HG03342 (cell line): ENCODE data around the gene CYLD.

ENCODE experiments used
- ATAC-seq: cut with Tn5 transposase; IDR thresholded peaks from one replicate; pipeline ENCODE4 v1.9.1; 2021; ENCODE audit warnings: mild to moderate bottlenecking, moderate library complexity; ENCODE audit not compliant: unreplicated experiment

Gene CYLD

DNA sequence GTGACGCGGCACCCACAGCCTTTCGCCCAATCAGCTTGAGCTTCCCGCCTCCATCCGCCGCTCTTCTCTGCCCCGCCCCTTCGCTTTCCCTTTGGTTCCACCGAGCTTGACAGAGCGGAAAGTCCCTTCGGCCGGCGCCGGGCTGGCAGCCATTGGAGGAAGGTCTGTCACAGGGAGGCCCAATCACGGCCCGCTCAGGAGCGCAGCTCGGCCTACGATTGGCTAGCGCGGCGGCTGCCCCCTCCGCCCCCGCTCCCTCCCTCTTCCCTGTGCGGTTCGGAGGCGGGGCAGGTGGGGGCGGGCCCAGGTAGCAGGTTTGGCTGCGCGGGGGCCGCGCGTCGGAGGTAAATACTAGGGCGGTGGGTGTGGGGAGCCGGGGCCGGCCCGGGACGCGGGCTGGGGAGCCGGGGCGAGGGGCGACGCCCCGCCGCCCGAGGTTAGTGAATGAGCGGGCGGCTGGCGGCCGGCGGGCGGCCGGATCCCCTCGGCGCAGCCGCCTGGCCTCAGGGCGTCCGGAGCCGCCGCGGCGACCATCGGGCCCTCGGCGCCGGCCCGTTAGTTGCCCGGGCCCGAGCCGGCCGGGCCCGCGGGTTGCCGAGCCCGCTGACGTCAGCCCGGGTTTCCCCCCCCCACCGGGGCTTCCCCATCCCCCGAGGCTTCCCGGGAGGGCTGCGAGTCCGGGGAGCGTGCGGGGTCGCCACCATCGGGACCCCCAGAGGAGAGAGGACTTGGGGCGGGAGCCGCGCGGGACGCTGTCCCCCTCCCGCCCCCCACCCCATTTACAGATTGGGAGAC, at the start of gene CYLD:
Gene CYLD, plus strand, starts transcription at position 306 of the 795 bp plus-strand sequence. CDS start 7,613 bp downstream, outside the sequence.
- ATAC-seq: peak; percentile 92

GRCh38 chr16:50692644-50692998, 49.3 kb upstream of the CYLD start:
- ATAC-seq: no peak

- no peak for ATAC-seq
Measured at GRCh38 chr16:50692999-50693781, 48.7 kb upstream of the CYLD start, which contains the start of gene NOD2. TSS of gene NOD2 (plus strand) at chr16:50693606. CDS start at chr16:50699496, 5,890 bp downstream.

DNA sequence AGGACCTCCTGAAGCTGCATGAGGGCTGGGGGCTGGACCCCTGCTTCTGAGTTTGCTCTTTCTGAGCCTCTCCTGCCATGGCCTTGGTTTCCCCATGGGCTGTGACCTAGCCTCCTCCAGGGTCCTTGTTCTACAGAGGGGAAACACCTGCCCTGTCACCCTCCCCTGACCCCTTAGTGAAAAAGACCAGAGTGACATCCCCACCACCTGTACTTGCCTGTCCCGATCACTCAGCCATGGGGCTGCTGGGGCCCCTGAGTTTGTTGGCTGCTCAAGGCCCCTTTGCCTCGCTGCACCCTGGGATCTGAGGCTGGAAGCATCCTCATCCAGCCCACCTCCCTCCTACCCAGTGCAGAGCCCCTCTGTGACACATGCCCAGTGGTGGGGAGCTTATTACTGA, 47.7 kb upstream of the CYLD start:
- ATAC-seq: no peak

GRCh38 chr16:50695017-50696000, 46.6 kb upstream of the CYLD start:
- no peak for ATAC-seq

DNA sequence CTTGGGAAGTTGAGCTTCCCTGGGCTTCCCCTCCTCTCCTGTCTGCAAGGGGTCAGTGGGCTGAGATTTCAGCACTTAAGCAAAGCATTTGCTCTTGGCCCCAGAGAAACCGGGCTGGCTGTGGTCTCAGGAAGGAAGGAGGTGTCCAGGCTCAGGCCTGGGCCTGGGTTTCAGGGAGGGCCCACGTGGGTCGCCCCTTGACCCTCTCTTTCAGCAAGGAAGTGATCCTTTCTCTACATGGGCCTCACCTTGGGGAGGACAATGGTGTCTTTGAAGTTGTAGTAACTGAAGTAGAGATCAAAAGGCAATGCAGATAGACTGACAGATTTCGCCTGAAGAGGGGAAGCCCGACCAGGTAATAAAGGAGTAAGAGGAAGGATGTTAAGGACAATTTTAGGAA, 45.8 kb upstream of the CYLD start:
- ATAC-seq: peak; percentile 11

DNA sequence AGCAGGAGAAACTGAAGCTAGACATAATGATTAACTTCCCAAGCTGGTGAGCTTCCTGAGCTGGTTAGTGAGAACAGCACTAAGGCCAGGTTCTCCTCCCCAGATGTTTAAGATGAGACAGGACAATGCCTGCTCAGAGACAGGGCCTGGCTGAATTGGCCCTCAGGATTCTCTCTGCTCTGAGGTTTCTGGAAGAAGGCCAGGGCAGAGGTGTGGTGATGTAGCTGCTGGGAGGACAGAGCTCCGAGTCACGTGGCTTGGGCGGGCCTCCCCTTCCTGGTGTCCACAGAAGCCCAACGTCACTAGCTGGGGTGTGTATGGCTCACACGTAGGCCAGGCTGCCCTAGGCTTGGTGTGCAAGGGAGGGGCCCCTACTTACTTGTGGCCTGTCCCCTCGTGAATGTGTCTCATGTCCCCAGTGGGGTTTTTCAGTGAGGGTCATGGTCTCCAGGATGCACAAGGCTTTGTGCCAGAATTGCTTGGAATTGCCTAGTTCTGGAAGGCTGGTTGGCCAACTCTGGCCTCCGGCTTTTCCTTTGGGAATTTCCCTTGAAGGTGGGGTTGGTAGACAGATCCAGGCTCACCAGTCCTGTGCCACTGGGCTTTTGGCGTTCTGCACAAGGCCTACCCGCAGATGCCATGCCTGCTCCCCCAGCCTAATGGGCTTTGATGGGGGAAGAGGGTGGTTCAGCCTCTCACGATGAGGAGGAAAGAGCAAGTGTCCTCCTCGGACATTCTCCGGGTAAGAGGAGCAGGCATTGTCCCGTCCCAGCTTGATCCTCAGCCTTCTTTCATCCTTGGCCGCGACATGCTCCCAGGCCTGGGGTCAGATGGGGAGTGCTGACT, 45.1 kb upstream of the CYLD start:
- peak; percentile 52 for ATAC-seq

DNA sequence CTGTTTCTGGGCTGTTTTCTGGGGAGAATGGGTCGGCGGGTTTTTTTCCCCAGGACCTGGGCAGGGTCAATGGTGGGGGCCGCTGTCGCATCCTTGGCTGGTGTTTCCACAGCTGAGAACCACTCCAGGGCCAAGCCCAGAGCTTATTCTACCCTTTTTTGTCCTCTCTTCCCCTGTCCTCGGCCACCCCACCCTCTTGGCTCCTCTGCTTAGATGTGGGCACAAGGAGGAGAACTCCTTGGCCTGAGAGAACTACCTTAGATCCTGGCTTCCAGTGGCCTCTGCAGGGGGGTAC, 44.5 kb upstream of the CYLD start:
- ATAC-seq: no peak

DNA sequence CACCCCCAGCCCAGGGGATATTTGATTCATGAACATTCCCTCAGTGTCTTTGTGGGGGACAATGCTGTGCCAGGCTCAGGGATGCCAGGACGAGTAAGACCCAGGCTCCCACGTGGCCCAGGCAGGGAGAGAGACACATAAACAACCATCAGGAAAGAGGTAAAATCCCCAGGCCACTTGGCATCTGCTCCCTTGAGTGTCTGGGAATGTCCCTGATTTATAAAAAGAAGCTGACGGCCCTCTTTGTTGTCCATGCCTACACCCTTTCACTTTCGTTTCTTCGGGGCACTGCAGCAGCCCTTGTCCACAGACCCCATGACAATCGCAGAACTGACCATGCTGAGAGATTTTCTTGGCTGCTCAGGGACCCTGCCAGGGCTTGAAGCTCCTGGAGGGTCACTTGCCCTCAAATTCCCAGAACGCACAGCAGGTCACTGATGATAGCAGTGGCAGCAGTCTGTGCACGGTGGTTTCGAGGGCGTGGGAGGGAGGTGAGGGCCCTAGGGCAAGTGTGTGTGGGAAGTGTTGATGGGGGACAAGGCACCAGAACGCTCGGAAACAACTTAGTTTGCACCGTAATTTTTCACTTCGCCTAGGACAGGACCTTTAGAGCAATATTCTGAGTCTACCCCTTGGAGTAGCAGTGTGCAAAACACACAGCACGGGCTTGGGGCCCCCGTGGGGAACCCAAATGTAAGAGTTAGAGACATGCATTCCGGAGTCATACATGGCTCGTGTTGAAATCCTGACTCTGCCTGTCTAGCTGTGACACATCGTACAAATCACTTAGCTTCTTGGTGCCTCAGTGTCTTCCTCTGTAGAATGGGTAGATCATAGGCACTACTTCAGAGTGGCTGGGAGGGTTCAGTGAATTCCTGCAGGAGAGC, 43.8 kb upstream of the CYLD start:
- peak; percentile 44 for ATAC-seq

DNA sequence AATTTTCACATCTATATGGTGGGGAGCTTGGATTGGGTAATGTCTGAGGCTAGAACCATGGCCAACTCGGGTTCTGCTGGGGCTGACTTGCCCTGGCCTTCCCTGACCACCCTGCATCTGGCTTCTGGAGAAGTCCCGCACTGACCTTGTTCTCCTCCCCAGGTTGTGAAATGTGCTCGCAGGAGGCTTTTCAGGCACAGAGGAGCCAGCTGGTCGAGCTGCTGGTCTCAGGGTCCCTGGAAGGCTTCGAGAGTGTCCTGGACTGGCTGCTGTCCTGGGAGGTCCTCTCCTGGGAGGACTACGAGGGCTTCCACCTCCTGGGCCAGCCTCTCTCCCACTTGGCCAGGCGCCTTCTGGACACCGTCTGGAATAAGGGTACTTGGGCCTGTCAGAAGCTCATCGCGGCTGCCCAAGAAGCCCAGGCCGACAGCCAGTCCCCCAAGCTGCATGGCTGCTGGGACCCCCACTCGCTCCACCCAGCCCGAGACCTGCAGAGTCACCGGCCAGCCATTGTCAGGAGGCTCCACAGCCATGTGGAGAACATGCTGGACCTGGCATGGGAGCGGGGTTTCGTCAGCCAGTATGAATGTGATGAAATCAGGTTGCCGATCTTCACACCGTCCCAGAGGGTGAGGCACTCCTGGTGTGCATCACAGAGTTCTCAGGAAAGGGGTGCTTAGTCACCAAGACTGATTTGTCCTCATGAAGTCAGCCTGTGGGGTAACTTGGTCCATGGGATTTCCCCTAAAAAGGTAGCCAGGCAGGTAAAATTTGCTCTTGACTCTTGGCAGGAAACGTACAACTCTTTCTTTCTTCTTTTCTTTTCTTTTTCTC, 42.3 kb upstream of the CYLD start:
- ATAC-seq: no peak

DNA sequence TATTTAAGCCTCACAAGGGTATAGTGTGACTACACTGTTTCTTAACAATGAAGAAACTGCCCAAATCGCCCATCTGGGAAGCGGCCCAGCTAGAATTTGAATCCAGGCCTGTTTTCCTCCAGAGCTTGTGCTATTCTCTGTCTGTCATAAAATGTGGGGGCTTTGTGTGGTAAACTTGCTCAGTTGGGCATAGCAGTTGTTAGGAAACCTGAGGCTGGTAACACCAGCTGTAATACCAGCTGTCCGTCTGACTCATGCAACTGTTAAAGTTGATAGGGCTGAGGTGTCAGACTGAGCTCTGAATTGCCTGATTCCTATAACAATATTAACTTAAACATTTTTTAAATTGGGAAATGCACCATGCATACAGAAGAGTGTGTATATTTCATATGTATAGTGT, 39.2 kb upstream of the CYLD start:
- ATAC-seq: no peak

- no peak for ATAC-seq
Measured at GRCh38 chr16:50704245-50704644, 37.6 kb upstream of the CYLD start.

DNA sequence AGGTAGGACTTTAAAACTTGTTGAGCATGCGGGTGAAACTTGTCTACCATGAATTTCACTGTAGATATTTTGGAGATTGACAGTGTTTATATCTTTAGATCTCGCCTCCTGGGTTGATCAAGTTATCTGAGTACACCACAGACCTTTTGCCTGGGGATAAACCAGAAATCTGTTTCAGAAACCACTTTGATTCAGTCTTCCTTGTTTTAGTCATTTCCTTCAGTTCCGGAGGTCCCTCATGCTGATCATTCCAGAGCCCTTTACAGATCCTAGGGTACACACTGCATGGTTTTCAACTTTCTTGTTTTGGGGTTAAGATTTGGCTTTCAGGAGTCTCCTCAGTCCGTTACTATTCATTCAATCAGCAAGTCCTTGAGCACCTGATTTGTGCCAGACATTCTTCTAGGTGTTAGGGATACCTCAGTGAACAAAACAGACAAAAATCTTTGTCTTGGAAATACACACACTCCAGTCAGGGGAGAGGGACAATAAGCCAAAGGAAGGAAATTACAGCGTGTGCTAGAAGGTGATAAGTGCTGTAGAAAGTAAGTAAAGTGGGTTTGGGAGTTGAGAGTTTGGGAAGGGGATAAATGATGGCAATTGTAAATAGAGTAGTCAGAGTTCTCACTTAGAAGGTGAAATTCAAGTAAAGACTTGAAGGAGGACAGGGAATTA, 36.3 kb upstream of the CYLD start:
- ATAC-seq: no peak

- no peak for ATAC-seq
Measured at GRCh38 chr16:50706250-50706649, 35.6 kb upstream of the CYLD start.

GRCh38 chr16:50708373-50709060, 33.4 kb upstream of the CYLD start:
- ATAC-seq: no peak

DNA sequence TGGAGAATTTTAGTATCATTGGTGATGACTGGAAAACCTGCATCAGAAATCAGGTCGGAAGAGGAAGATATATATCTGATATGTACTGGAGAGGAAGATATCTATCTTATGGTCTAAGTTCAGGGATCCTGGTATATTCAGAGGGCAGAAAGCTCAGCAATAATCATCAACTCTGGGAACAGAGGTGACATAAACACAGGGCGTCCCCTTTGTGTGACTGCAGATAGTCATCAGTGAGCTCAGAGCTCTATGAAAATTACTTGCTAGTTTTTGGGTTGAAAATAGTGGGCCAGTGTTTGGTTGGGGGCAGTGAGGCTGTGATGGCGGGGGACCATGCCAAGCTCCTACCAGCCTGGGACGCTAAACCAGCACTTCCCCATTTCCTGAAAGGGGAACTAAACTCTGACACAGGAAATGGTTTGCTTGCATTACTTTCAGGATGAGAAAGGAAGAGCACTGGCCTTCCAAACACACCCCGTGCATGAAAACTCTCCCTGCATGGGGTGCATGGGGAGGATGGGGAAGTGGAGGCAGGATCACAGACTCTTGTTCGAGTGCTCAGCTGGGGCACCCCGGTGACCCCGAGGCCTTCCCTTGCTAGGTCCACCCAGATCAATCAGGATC, 32.7 kb upstream of the CYLD start:
- peak; percentile 48 for ATAC-seq

DNA sequence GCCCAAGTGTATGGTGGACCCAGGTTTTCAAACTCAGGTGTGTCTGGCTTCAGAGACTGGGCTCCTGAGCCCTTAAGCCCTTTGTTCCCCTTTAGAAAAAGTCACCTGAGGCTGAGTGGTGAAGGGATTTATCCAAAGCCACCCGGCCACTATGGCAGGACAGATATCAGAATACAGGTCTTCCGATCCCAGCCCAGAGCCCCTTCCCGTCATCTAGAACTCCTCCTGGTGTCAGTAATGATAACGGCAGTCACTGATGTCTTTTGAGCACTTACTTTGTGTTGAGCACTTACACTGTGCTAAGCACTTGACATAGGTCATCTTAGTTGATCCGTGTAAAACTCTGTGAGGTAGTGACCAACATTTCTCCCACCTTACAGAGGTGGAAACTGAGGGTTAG, 31.9 kb upstream of the CYLD start:
- ATAC-seq: no peak
